ENCODE data around the gene BAHCC1.

DNA sequence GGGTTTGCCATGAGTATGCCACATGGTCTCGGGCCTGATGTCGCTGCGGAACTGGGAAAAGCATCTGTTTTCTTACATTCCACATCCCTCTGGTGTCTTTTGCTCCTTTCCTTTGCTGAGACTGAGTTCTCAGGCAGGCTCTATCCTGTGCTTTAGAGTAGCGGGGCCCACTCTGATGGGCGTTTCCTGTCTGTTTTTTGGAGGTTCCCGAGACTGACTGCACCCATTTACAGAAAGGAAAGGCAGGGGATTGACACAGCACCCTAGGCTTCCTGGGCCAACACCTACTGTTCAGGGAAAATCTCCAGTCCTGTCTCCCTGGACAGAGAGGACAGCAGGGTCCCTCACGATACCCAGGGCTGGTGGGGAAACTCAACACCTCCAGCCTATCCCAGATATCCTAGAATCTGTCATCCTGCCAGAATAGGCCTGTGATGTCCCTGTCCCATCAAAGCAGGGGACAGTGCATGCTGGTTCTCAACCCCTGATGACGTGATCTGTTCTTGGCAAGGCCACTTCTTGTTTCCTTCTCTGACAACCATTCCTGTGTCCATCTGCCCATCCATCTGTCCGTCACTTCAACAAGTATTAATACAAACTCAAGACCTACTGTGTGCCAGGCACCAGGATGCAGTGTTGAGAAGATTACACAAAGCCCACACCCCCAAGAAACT is 75.2 kb downstream of the BAHCC1 start:
- TF ChIP-seq, protein P1, sequence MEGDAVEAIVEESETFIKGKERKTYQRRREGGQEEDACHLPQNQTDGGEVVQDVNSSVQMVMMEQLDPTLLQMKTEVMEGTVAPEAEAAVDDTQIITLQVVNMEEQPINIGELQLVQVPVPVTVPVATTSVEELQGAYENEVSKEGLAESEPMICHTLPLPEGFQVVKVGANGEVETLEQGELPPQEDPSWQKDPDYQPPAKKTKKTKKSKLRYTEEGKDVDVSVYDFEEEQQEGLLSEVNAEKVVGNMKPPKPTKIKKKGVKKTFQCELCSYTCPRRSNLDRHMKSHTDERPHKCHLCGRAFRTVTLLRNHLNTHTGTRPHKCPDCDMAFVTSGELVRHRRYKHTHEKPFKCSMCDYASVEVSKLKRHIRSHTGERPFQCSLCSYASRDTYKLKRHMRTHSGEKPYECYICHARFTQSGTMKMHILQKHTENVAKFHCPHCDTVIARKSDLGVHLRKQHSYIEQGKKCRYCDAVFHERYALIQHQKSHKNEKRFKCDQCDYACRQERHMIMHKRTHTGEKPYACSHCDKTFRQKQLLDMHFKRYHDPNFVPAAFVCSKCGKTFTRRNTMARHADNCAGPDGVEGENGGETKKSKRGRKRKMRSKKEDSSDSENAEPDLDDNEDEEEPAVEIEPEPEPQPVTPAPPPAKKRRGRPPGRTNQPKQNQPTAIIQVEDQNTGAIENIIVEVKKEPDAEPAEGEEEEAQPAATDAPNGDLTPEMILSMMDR (IDR thresholded peaks at IDR 0.05) = no peak
- TF ChIP-seq POLR2A (IDR thresholded peaks at IDR 0.05) = no peak
